GM12874 (cell line): Measurements from ENCODE around the gene TTLL11.

Experiments
- TF ChIP-seq, protein P1 (sequence below): IDR thresholded peaks from 2 replicates; pipeline ENCODE4 v1.5.1; 2011; ENCODE audit warnings: low read depth, mild to moderate bottlenecking, control low read depth, low read length, moderate library complexity; ENCODE audit not compliant: insufficient read depth

The TTLL11 gene

DNA sequence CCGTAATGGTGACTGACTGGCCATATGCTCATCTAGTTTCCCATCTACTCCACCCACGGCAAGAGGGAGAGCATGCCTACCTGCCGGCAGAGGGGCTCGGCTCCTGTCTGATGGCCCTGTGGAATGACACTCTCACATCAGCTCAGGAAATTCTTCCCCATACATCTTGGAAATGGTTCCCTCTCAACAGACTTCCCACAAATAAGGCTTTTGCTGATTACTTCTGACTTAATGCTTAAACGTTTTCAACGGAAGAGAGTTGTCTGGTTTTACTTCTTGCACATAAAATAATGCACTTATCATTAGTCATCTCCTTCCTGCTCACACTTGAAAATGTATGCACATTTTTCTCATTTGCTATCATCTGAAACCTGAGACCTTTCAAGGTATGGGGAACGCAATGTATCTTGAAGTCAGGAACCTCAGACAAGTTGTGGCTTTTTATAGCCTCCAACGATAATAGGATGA lies 129.5 kb downstream of the TTLL11 start:
- TF ChIP-seq, protein P1, sequence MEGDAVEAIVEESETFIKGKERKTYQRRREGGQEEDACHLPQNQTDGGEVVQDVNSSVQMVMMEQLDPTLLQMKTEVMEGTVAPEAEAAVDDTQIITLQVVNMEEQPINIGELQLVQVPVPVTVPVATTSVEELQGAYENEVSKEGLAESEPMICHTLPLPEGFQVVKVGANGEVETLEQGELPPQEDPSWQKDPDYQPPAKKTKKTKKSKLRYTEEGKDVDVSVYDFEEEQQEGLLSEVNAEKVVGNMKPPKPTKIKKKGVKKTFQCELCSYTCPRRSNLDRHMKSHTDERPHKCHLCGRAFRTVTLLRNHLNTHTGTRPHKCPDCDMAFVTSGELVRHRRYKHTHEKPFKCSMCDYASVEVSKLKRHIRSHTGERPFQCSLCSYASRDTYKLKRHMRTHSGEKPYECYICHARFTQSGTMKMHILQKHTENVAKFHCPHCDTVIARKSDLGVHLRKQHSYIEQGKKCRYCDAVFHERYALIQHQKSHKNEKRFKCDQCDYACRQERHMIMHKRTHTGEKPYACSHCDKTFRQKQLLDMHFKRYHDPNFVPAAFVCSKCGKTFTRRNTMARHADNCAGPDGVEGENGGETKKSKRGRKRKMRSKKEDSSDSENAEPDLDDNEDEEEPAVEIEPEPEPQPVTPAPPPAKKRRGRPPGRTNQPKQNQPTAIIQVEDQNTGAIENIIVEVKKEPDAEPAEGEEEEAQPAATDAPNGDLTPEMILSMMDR, result no peak

DNA sequence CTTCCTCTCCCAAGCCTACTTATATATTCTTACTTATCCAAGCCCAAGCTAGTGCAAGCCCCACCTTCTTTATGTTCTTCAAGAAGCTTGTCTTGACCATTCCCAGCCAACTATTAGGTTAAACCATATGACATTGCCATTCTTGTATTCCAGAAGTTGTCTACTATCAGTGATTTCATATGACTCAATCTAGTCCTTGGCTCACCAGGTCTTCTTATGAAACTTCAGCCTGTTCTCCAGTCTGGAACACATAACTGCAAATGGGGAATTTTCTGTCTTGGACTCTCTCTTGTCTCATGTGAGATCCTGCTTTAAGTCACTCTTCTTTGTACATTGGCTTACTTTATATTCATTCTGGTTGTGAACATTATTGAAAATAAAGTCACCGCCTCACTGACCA lies 130.7 kb downstream of the TTLL11 start:
- TF ChIP-seq, protein P1, result no peak

- TF ChIP-seq, protein P1, result no peak
Measured at GRCh38 chr9:121960665-121961064, 132.4 kb downstream of the TTLL11 start.

DNA sequence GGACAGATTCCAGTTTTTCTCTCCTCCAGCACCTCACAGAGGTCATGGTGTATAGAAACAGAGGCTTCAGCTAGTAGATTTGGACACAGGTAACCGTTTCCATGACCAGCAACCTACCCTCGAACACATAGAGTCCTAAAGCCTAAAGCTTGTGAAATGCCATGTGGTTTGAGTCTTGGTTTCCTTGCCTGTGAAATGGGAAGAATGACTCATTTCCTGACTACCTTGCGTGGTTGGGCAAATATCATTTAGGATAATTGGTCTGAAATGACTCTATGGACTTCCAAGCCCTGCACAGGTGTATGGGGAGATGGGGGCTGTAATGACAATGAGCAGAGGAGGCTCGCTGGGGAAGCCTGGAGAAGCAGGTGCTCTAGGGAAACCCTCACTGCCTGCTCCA lies 134.6 kb downstream of the TTLL11 start:
- TF ChIP-seq, protein P1, result no peak

DNA sequence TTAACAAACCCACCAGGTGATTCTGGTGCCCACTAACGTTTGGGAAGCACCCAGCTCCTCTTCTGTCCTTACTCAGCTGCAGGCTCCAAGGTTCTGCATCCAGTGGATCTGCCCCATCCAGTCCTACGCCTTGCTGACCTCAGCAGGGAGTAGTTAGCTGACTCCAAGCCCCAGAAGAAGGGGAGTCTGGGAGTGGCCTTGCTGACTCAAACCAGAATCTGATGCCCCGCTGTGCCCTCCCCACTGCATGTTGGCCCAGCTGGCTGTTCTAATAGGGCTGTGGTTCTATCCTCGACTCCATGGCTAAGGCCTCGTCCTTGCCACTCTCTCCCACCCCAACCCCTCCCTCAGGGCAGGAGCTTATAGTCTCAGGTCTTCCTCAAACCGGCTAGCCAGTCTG lies 136.3 kb downstream of the TTLL11 start:
- TF ChIP-seq, protein P1, result no peak

GRCh38 chr9:121955649-121956048 lies 137.5 kb downstream of the TTLL11 start:
- TF ChIP-seq, protein P1, result no peak

- TF ChIP-seq, protein P1, result no peak
Measured at GRCh38 chr9:121954477-121955140, 138.5 kb downstream of the TTLL11 start.
